Measurements from ENCODE around the gene KCNMA1. TPM values are rescaled to one million over a fixed set of nuclear protein-coding genes. Genes with fewer than 3 reads are reported as not detected.

The KCNMA1 gene
- total RNA-seq, 1 donor: 77.8 TPM

DNA sequence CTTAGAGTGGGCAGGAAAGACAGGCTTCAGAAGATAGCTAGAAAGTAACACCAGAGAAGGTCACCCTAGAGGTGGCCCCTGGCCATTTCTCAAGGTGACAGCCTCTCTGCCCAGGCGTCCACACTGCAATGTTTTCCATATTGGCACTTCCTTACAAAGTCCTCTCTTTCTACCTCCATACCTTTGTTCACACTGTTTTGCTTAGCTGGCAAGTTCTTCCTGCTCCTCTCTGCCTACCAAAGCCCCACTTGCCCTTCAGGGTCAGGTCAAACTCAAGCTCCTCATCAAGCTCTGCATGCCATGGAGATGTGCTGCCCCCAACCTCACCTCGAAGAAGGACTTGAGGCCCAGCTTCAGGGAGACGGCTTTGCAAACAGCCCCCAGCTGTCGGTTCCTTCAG, 190.9 kb downstream of the KCNMA1 start:
- Histone ChIP-seq H3K4me2 (ENCODE audit: insufficient read depth, low read length) (no peak overlapping the region), H3K36me3 (ENCODE audit: insufficient read depth, low read length) (no peaks in the 10 kb centered on the region), H3K4me1 (ENCODE audit: insufficient read depth, low read length) (no peaks in the 10 kb centered on the region), H3K9me3 (ENCODE audit: low read depth, low read length) (no peaks in the 10 kb centered on the region), H4K20me1 (ENCODE audit: insufficient read depth, low read length) (no peaks in the 10 kb centered on the region), H3K27me3 (ENCODE audit: insufficient read depth, low read length) (no peaks in the 10 kb centered on the region), H3K79me2 (ENCODE audit: insufficient read depth, low read length) (peaks cover 4% of the 10 kb centered on the region), H3K27ac (ENCODE audit: low read depth, low read length) (no peak overlapping the region), H3K4me3 (ENCODE audit: insufficient read depth, low read length) (no peak overlapping the region), H2AFZ (ENCODE audit: low read length) (no peak overlapping the region)
- TF ChIP-seq, protein P1, sequence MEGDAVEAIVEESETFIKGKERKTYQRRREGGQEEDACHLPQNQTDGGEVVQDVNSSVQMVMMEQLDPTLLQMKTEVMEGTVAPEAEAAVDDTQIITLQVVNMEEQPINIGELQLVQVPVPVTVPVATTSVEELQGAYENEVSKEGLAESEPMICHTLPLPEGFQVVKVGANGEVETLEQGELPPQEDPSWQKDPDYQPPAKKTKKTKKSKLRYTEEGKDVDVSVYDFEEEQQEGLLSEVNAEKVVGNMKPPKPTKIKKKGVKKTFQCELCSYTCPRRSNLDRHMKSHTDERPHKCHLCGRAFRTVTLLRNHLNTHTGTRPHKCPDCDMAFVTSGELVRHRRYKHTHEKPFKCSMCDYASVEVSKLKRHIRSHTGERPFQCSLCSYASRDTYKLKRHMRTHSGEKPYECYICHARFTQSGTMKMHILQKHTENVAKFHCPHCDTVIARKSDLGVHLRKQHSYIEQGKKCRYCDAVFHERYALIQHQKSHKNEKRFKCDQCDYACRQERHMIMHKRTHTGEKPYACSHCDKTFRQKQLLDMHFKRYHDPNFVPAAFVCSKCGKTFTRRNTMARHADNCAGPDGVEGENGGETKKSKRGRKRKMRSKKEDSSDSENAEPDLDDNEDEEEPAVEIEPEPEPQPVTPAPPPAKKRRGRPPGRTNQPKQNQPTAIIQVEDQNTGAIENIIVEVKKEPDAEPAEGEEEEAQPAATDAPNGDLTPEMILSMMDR (IDR thresholded peaks at IDR 0.05; ENCODE audit: extremely low read depth, low read depth, low read length): no peak
- DNase-seq (ENCODE audit: insufficient read length, low spot score, missing footprints): no peak

- Histone ChIP-seq H3K27ac (ENCODE audit: low read depth, low read length) (no peak overlapping the region), H3K9me3 (ENCODE audit: low read depth, low read length) (no peaks in the 10 kb centered on the region), H4K20me1 (ENCODE audit: insufficient read depth, low read length) (no peaks in the 10 kb centered on the region), H3K79me2 (ENCODE audit: insufficient read depth, low read length) (peaks cover 4% of the 10 kb centered on the region), H3K4me2 (ENCODE audit: insufficient read depth, low read length) (no peak overlapping the region), H3K4me1 (ENCODE audit: insufficient read depth, low read length) (no peaks in the 10 kb centered on the region), H2AFZ (ENCODE audit: low read length) (no peak overlapping the region), H3K27me3 (ENCODE audit: insufficient read depth, low read length) (no peaks in the 10 kb centered on the region), H3K4me3 (ENCODE audit: insufficient read depth, low read length) (no peak overlapping the region), H3K36me3 (ENCODE audit: insufficient read depth, low read length) (no peaks in the 10 kb centered on the region)
- DNase-seq (ENCODE audit: insufficient read length, low spot score, missing footprints): no peak
- TF ChIP-seq, protein P1 (IDR thresholded peaks at IDR 0.05; ENCODE audit: extremely low read depth, low read depth, low read length): no peak
These were observed 192.1 kb downstream of the KCNMA1 start for GRCh38 chr10:77445547-77445946.

GRCh38 chr10:77444041-77444440, 193.6 kb downstream of the KCNMA1 start:
- no peak for DNase-seq (ENCODE audit: insufficient read length, low spot score, missing footprints)
- no peaks in the 10 kb centered on the region for H3K4me1 ChIP-seq (ENCODE audit: insufficient read depth, low read length)

GRCh38 chr10:77442699-77443189, 194.9 kb downstream of the KCNMA1 start:
- Histone ChIP-seq H3K4me2 (ENCODE audit: insufficient read depth, low read length) (no peak overlapping the region), H2AFZ (ENCODE audit: low read length) (no peak overlapping the region), H4K20me1 (ENCODE audit: insufficient read depth, low read length) (no peaks in the 10 kb centered on the region), H3K79me2 (ENCODE audit: insufficient read depth, low read length) (peaks cover 4% of the 10 kb centered on the region), H3K4me1 (ENCODE audit: insufficient read depth, low read length) (no peaks in the 10 kb centered on the region), H3K36me3 (ENCODE audit: insufficient read depth, low read length) (no peaks in the 10 kb centered on the region), H3K27me3 (ENCODE audit: insufficient read depth, low read length) (no peaks in the 10 kb centered on the region), H3K4me3 (ENCODE audit: insufficient read depth, low read length) (no peak overlapping the region), H3K9me3 (ENCODE audit: low read depth, low read length) (no peaks in the 10 kb centered on the region), H3K27ac (ENCODE audit: low read depth, low read length) (no peak overlapping the region)
- TF ChIP-seq, protein P1 (IDR thresholded peaks at IDR 0.05; ENCODE audit: extremely low read depth, low read depth, low read length): no peak
- no peak for DNase-seq (ENCODE audit: insufficient read length, low spot score, missing footprints)

More at GRCh38 chr10:77444041-77444440, 193.6 kb downstream of the KCNMA1 start:
- Histone ChIP-seq H3K27ac (ENCODE audit: low read depth, low read length) (no peak overlapping the region), H3K27me3 (ENCODE audit: insufficient read depth, low read length) (no peaks in the 10 kb centered on the region), H3K4me3 (ENCODE audit: insufficient read depth, low read length) (no peak overlapping the region), H3K79me2 (ENCODE audit: insufficient read depth, low read length) (peaks cover 4% of the 10 kb centered on the region), H2AFZ (ENCODE audit: low read length) (no peak overlapping the region), H3K4me2 (ENCODE audit: insufficient read depth, low read length) (no peak overlapping the region), H3K36me3 (ENCODE audit: insufficient read depth, low read length) (no peaks in the 10 kb centered on the region), H3K9me3 (ENCODE audit: low read depth, low read length) (no peaks in the 10 kb centered on the region), H4K20me1 (ENCODE audit: insufficient read depth, low read length) (no peaks in the 10 kb centered on the region)
- TF ChIP-seq, protein P1 (IDR thresholded peaks at IDR 0.05; ENCODE audit: extremely low read depth, low read depth, low read length): no peak

Data from osteoblast (primary cell).